Stimulated activated CD8-positive, alpha-beta memory T cell treated with anti-CD3 and anti-CD28 coated beads, Interleukin-12 subunit alpha, Interleukin-12 subunit beta, amount 100 ng/mL, for 24 hours (primary cell): Measurements from ENCODE around the gene METTL9.
A peak's percentile ranks its signal among the peaks of the same experiment; 100 is the strongest.
"Not testable (repeated sequence)": the region's sequence is repeated elsewhere in the genome, so short reads cannot be mapped to it uniquely, and the experiment has no call there.

ENCODE experiments used
- DNase-seq: peaks from one replicate; pipeline ENCODE4 v3.0.0-alpha.2; 2020; ENCODE audit errors: extremely low read depth

METTL9 gene

GRCh38 chr16:21599122-21600030, at the start of gene METTL9:
METTL9 (plus strand) TSS chr16:21599577; CDS start chr16:21599734, 157 bp downstream.
- DNase-seq = peak; percentile 75

GRCh38 chr16:21549975-21550374, 49.4 kb upstream of the METTL9 start:
- not testable (repeated sequence) for DNase-seq

GRCh38 chr16:21550435-21550834, 48.9 kb upstream of the METTL9 start:
- DNase-seq = not testable (repeated sequence)

GRCh38 chr16:21551076-21551475, 48.3 kb upstream of the METTL9 start:
- not testable (repeated sequence) for DNase-seq

GRCh38 chr16:21551600-21551999, 47.8 kb upstream of the METTL9 start:
- not testable (repeated sequence) for DNase-seq

- not testable (repeated sequence) for DNase-seq
Observed at GRCh38 chr16:21553481-21554296, 45.7 kb upstream of the METTL9 start.

- DNase-seq = peak; percentile 80
Observed at GRCh38 chr16:21554795-21555585, 44.4 kb upstream of the METTL9 start.

GRCh38 chr16:21555621-21556020, 43.8 kb upstream of the METTL9 start:
- not testable (repeated sequence) for DNase-seq

GRCh38 chr16:21556026-21556595, 43.3 kb upstream of the METTL9 start:
- not testable (repeated sequence) for DNase-seq

GRCh38 chr16:21556651-21557241, 42.6 kb upstream of the METTL9 start:
- DNase-seq = not testable (repeated sequence)

- DNase-seq = no peak
Observed at GRCh38 chr16:21560462-21560861, 38.9 kb upstream of the METTL9 start.

GRCh38 chr16:21563676-21564075, 35.7 kb upstream of the METTL9 start:
- no peak for DNase-seq

GRCh38 chr16:21564367-21564766, 35.0 kb upstream of the METTL9 start:
- DNase-seq = not testable (repeated sequence)

- no peak for DNase-seq
Observed at GRCh38 chr16:21565507-21565860, 33.9 kb upstream of the METTL9 start.

- DNase-seq = no peak
Observed at GRCh38 chr16:21565861-21566669, 33.3 kb upstream of the METTL9 start.

GRCh38 chr16:21566891-21567414, 32.4 kb upstream of the METTL9 start:
- DNase-seq = no peak

- DNase-seq = not testable (repeated sequence)
Observed at GRCh38 chr16:21567496-21567895, 31.9 kb upstream of the METTL9 start.

GRCh38 chr16:21568502-21569189, 30.7 kb upstream of the METTL9 start:
- no peak for DNase-seq

GRCh38 chr16:21570676-21571017, 28.7 kb upstream of the METTL9 start:
- no peak for DNase-seq
